A673 (cell line): ENCODE results near the gene PTPMT1. TPM values are rescaled to one million over a fixed set of nuclear protein-coding genes. Genes with fewer than 3 reads are reported as not detected.

Experiments
- BruUV-seq: library from RNA; stranded (reverse); fragments of 400-500 nt; replicated peaks from 2 replicates; lab custom pipeline; 2021; lab: Mats Ljungman, UMichigan
- CTCF ChIA-PET: fragments of 300-600 bp; sonication (Branson Sonifier 250); formaldehyde crosslinking; loops from one replicate; lab custom pipeline; 2022; ENCODE audit warnings: antibody characterized with exemption; lab: Charles Lee
- POLR2A ChIA-PET: fragments of 300-600 bp; sonication (Branson Sonifier 250); formaldehyde crosslinking; loops from one replicate; lab custom pipeline; 2022; ENCODE audit warnings: antibody characterized with exemption; ENCODE audit not compliant: low non-redundant PET; lab: Charles Lee
- DNase-seq: peaks from one replicate; pipeline ENCODE4 v3.0.0-alpha.2; 2015; ENCODE audit warnings: low spot score
- H3K27ac ChIP-seq: fragments of 200-600 bp; sonication (generic); 2 replicates; pipeline ENCODE4 v1.5.1; 2016; ENCODE audit warnings: mixed run types, low read depth, mild to moderate bottlenecking, mixed read lengths, antibody characterized with exemption, low read length; ENCODE audit not compliant: poor library complexity, severe bottlenecking
- H3K27me3 ChIP-seq: fragments of 200-600 bp; sonication (generic); replicated peaks from 2 replicates; pipeline ENCODE4 v1.6.1; 2017; ENCODE audit warnings: mixed run types, low read depth, mild to moderate bottlenecking, mixed read lengths, antibody characterized with exemption, low read length; ENCODE audit not compliant: insufficient read depth, poor library complexity
- H3K36me3 ChIP-seq: fragments of 200-600 bp; sonication (generic); 2 replicates; pipeline ENCODE4 v1.6.1; 2016; ENCODE audit warnings: mixed run types, mild to moderate bottlenecking, mixed read lengths, antibody characterized with exemption, low read length; ENCODE audit not compliant: insufficient read depth, poor library complexity, severe bottlenecking
- H3K4me1 ChIP-seq: fragments of 200-600 bp; sonication (generic); 2 replicates; pipeline ENCODE4 v1.6.1; 2017; ENCODE audit warnings: mixed run types, mild to moderate bottlenecking, mixed read lengths, antibody characterized with exemption, low read length; ENCODE audit not compliant: insufficient read depth, poor library complexity, severe bottlenecking
- H3K4me3 ChIP-seq: fragments of 200-600 bp; sonication (generic); 2 replicates; pipeline ENCODE4 v1.5.1; 2016; ENCODE audit warnings: low read depth, mixed run types, mild to moderate bottlenecking, mixed read lengths, low read length; ENCODE audit not compliant: poor library complexity, severe bottlenecking
- H3K9me3 ChIP-seq: fragments of 200-600 bp; sonication (generic); 2 replicates; pipeline ENCODE4 v1.6.1; 2016; ENCODE audit warnings: mixed run types, low read depth, mild to moderate bottlenecking, mixed read lengths, antibody characterized with exemption, low read length; ENCODE audit not compliant: poor library complexity, severe bottlenecking
- EZH2 ChIP-seq: fragments of 200-600 bp; sonication (generic); IDR thresholded peaks from 2 replicates; pipeline ENCODE4 v1.6.1; 2017; ENCODE audit warnings: borderline replicate concordance, low read depth, mild to moderate bottlenecking, mixed read lengths, antibody characterized with exemption, low read length; ENCODE audit not compliant: poor library complexity, severe bottlenecking
- intact Hi-C: fragments of 100-400 bp; cut with micrococcal nuclease; formaldehyde crosslinking; loops from one replicate; pipeline ENCODE4 v1.10.0; 2022; ENCODE audit not compliant: unreplicated experiment
- total RNA-seq: library from RNA; stranded (reverse); gene quantifications from 2 replicates; pipeline ENCODE4 v1.2.3, GENCODE V29; 2021
- TF ChIP-seq, protein P1 (sequence below): fragments of 300-800, 200-600 bp; sonication (generic); conservative IDR thresholded peaks from 2 replicates; pipeline ENCODE4 v1.5.1; 2017; ENCODE audit warnings: low read depth, mild to moderate bottlenecking, antibody characterized with exemption, low read length, moderate library complexity, mixed read lengths

Gene PTPMT1
- total RNA-seq, 1 experiment from 2014 or later, result 68.1 TPM

- BruUV-seq, result TSS peak; percentile 74
- Histone ChIP-seq H3K4me1 (peaks cover 25% of the 10 kb centered on the region), H3K27ac (peak within 1 kb of the TSS; percentile 89), H3K36me3 (peaks cover 70% of the 10 kb centered on the region), H3K9me3 (no peaks in the 10 kb centered on the region), H3K4me3 (peak within 1 kb of the TSS; percentile 69), H3K27me3 (no peaks in the 10 kb centered on the region)
- CTCF ChIA-PET, result no interaction called here
- intact Hi-C loops, result no loop called here
- TF ChIP-seq EZH2, result no peak
- TF ChIP-seq, protein P1, sequence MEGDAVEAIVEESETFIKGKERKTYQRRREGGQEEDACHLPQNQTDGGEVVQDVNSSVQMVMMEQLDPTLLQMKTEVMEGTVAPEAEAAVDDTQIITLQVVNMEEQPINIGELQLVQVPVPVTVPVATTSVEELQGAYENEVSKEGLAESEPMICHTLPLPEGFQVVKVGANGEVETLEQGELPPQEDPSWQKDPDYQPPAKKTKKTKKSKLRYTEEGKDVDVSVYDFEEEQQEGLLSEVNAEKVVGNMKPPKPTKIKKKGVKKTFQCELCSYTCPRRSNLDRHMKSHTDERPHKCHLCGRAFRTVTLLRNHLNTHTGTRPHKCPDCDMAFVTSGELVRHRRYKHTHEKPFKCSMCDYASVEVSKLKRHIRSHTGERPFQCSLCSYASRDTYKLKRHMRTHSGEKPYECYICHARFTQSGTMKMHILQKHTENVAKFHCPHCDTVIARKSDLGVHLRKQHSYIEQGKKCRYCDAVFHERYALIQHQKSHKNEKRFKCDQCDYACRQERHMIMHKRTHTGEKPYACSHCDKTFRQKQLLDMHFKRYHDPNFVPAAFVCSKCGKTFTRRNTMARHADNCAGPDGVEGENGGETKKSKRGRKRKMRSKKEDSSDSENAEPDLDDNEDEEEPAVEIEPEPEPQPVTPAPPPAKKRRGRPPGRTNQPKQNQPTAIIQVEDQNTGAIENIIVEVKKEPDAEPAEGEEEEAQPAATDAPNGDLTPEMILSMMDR, result no peak
- POLR2A ChIA-PET, result interaction anchor here (0.6 kb wide), 1 partner anchor 59 kb away, joined by 4 read pairs; no protein-coding TSS in a partner anchor
- DNase-seq, result peak; percentile 98
Observed at GRCh38 chr11:47578524-47579494, 13.4 kb downstream of the PTPMT1 start, which contains the start of the genes KBTBD4 and NDUFS3. KBTBD4 (minus strand) TSS chr11:47578970; CDS start chr11:47578951, 19 bp downstream. NDUFS3 (plus strand) TSS chr11:47579074; CDS start chr11:47579092, 18 bp downstream.

DNA sequence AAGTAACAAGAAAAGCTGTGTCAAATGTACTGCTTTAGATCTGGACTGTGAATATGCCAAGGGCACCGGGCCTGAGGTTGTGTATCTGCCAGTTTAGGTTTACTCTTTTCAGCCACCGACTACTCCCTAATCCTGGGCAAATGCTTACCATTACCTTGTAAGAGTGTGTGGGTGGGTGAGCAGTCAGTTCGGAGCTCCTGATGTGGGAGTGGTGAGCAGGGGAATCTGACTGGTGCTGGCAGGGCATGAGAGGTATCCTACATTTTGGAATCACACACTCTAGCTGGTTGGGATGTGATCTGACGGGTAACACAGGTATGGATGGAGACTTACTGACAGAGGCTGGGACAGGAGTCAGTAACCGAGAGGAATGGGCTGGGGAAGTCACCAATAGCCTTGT, 18.4 kb downstream of the PTPMT1 start:
- no peak for DNase-seq
- CTCF ChIA-PET, result no interaction called here
- BruUV-seq, result no TSS peak
- Histone ChIP-seq H3K36me3 (peaks cover 49% of the 10 kb centered on the region), H3K27me3 (no peaks in the 10 kb centered on the region), H3K27ac (no peak overlapping the region), H3K4me3 (no peak overlapping the region), H3K9me3 (no peaks in the 10 kb centered on the region), H3K4me1 (peaks cover 12% of the 10 kb centered on the region)
- TF ChIP-seq, protein P1, result no peak
- no peak for TF ChIP-seq EZH2
- intact Hi-C loops, result loop anchor here (10.0 kb wide), 1 partner anchor 61 kb away; the partner anchor contains the start of gene MTCH2
- POLR2A ChIA-PET, result no interaction called here

GRCh38 chr11:47586098-47586855, 20.9 kb downstream of the PTPMT1 start, which contains the start of gene FAM180B:
FAM180B (plus strand) TSS chr11:47586678; CDS start chr11:47586769, 91 bp downstream.
- Histone ChIP-seq H3K27me3 (no peaks in the 10 kb centered on the region), H3K9me3 (no peaks in the 10 kb centered on the region), H3K36me3 (peaks cover 37% of the 10 kb centered on the region), H3K4me1 (no peaks in the 10 kb centered on the region), H3K27ac (no peak within 1 kb of the TSS), H3K4me3 (no peak within 1 kb of the TSS)
- TF ChIP-seq, protein P1, result no peak
- TF ChIP-seq EZH2, result no peak
- ChIA-PET CTCF (interaction anchor here (0.5 kb wide), 2 partner anchors 87 to 213 kb away, joined by 3 to 4 read pairs; no protein-coding TSS in a partner anchor), POLR2A (interaction anchor here (0.6 kb wide), 1 partner anchor 146 kb away, joined by 4 read pairs; no protein-coding TSS in a partner anchor)
- intact Hi-C loops, result loop anchor here (10.0 kb wide), 1 partner anchor 59 kb away; the partner anchor contains the start of gene MTCH2
- BruUV-seq, result no TSS peak
- DNase-seq, result no peak
